Fibroblast of pulmonary artery (primary cell): Measurements from ENCODE around the gene TMEM121B.

Source experiments
- DNase-seq: peaks from one replicate; pipeline ENCODE4 v3.0.0-alpha.2; 2010; ENCODE audit warnings: low read depth
- H3K4me3 ChIP-seq: replicated peaks from 2 replicates; pipeline ENCODE4 v1.5.1; 2011; ENCODE audit warnings: low read depth, mild to moderate bottlenecking, control low read depth, low read length, moderate library complexity
- CTCF ChIP-seq: IDR thresholded peaks from 2 replicates; pipeline ENCODE4 v1.5.1; 2011; ENCODE audit warnings: mild to moderate bottlenecking, control low read depth, low read length, inconsistent platforms; ENCODE audit errors: missing control alignments

The TMEM121B gene

GRCh38 chr22:17121233-17122195, at the start of gene TMEM121B:
TMEM121B (minus strand) TSS chr22:17121360; CDS start chr22:17121127, 233 bp downstream.
- peak; percentile 47 for DNase-seq
- TF ChIP-seq CTCF, result no peak
- H3K4me3 ChIP-seq, result peak within 1 kb of the TSS; percentile 34

GRCh38 chr22:17167486-17167885, 46.3 kb upstream of the TMEM121B start:
- DNase-seq, result no peak
- no peak for TF ChIP-seq CTCF
- no peak overlapping the region for H3K4me3 ChIP-seq

- H3K4me3 ChIP-seq, result no peak overlapping the region
- no peak for DNase-seq
- TF ChIP-seq CTCF, result peak; percentile 15
Observed at GRCh38 chr22:17164392-17165024, 43.3 kb upstream of the TMEM121B start.

GRCh38 chr22:17162731-17163130, 41.6 kb upstream of the TMEM121B start:
- H3K4me3 ChIP-seq, result no peak overlapping the region
- DNase-seq, result no peak
- TF ChIP-seq CTCF, result no peak

GRCh38 chr22:17161991-17162390, 40.8 kb upstream of the TMEM121B start:
- no peak overlapping the region for H3K4me3 ChIP-seq
- TF ChIP-seq CTCF, result no peak
- DNase-seq, result no peak

- DNase-seq, result peak; percentile 38
- TF ChIP-seq CTCF, result no peak
- H3K4me3 ChIP-seq, result peak overlapping the region; percentile 72
Observed at GRCh38 chr22:17159504-17159951, 38.4 kb upstream of the TMEM121B start.
